C4-2B (cell line): ENCODE results near the gene KCNAB1.

ENCODE experiments used
- H3K27ac ChIP-seq: fragments of 450-650 bp; 2 replicates; pipeline ENCODE4 v1.5.1; 2017
- ZFX ChIP-seq: fragments of 450-650 bp; IDR thresholded peaks from 2 replicates; pipeline ENCODE4 v1.6.1; 2017
- TF ChIP-seq, protein P1 (sequence below): fragments of 450-650 bp; conservative IDR thresholded peaks from 2 replicates; pipeline ENCODE4 v1.5.1; 2017; ENCODE audit warnings: mild to moderate bottlenecking

Gene KCNAB1

DNA sequence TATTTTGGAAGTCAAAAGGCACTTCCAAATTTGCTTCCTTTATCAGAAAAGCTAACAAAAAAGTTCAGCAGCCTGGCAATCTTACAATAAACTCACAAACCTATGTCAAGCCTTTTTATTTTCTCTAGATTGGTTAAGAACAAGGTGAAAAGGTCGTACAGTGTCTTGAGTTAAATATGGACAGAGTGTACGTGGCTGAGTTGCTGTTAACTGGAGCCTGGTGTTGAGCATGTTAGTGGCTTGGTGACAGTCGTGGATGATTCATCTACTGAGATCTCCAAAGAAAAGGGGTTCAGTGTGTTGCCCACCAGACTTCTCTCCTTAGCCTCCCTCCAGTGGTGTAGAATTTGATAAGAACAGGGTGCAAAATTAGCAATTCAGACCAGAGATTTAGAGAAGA lies 344.8 kb downstream of the KCNAB1 start:
- H3K27ac ChIP-seq = no peak overlapping the region
- no peak for TF ChIP-seq ZFX
- TF ChIP-seq, protein P1, sequence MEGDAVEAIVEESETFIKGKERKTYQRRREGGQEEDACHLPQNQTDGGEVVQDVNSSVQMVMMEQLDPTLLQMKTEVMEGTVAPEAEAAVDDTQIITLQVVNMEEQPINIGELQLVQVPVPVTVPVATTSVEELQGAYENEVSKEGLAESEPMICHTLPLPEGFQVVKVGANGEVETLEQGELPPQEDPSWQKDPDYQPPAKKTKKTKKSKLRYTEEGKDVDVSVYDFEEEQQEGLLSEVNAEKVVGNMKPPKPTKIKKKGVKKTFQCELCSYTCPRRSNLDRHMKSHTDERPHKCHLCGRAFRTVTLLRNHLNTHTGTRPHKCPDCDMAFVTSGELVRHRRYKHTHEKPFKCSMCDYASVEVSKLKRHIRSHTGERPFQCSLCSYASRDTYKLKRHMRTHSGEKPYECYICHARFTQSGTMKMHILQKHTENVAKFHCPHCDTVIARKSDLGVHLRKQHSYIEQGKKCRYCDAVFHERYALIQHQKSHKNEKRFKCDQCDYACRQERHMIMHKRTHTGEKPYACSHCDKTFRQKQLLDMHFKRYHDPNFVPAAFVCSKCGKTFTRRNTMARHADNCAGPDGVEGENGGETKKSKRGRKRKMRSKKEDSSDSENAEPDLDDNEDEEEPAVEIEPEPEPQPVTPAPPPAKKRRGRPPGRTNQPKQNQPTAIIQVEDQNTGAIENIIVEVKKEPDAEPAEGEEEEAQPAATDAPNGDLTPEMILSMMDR = no peak

DNA sequence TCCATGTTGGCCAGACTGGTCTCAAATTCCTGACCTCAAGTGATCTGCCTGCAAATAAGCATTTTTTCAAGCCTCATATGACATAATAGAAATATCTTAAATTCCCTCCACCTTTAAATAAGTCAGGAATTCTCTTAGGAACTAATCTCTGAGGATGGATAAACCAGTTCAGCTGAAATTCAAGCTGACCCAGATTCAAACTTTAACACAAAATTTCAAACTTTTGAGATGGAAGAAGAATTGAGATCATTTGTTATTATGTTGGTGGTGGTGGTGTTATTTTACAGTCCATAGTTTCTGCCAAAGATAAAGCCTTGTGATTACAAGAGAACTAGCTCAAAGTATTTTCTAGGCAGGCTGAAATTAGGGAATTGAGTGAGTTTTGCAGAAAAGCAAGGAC lies 349.1 kb downstream of the KCNAB1 start:
- no peak for TF ChIP-seq ZFX
- TF ChIP-seq, protein P1 = no peak
- H3K27ac ChIP-seq = no peak overlapping the region

DNA sequence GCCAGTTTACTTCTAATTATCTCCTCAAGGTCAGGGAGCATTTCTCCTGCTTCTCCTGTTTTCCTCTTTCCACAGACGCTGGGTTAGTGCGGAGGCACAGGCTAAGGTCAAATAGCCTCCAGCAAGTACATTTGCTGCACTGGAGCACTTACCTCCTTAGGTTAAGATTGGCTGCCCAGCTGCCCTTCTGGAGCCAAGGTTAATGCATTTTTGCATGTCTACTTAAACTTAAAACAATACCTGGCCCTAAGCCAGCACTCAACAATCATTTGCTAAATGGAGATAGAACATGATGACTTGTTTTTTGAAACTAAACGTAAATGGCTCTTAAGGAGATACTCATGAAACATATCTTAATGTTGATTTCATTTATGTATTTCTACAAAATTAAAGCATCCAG lies 351.1 kb downstream of the KCNAB1 start:
- H3K27ac ChIP-seq = no peak overlapping the region
- TF ChIP-seq ZFX = no peak

DNA sequence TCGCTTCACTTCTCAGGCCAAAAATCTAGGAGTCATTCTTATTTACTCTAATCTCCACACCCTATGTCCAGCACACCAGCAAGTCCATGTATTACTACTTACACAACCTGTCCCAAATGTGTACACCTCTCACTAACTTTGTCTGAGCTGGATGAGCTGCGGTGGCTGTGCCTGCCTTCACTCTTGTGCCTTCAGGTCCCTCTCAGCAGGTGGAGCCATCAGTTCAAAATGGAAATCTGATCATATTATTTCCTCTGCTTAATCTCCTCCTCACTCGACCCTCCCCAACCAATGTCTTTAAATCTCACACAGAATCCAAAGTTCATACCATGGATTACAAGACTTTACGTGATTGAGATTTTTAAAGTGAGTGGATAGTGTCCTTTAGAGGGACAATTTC lies 351.8 kb downstream of the KCNAB1 start:
- no peak for TF ChIP-seq ZFX
- TF ChIP-seq, protein P1 = peak; percentile 20
- H3K27ac ChIP-seq = no peak overlapping the region

DNA sequence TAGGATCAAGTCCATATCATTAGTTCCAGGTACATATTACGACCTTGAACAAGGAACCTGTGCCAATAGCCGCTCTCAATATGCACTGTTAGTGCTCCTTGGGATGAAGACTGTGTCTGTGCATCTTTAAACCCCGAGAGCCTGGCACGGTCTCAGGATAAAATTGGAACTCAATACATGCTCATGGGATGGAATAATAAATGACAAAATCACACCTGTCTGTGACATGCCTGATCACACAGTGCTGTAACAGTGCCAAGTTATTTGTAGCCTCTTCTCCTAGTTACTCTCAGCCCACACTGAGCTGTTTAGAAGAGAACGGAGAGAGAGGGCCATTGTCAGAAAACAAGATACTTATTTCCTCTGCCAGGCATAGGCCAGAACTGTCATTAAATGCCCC lies 352.3 kb downstream of the KCNAB1 start:
- H3K27ac ChIP-seq = no peak overlapping the region
- TF ChIP-seq ZFX = no peak
- TF ChIP-seq, protein P1 = no peak

DNA sequence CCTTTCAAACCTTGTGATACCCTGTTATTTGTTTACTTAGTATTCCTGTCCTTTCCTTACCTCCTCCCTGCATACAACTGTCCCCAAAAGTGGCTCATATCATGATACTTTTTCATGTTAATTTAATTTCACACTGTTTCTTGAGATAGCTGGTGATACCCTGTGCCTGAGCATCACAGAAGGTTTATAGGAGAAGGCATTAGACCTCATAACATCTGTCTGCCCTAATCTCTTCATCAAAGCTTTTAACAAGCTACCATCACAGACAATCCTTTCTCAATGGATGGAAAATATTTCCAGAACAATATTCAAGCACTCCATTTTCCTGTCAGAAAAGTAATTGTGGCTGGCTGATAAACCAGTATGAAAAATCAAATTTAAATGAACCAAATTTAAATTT lies 353.0 kb downstream of the KCNAB1 start:
- no peak for TF ChIP-seq ZFX
- TF ChIP-seq, protein P1 = no peak
- H3K27ac ChIP-seq = no peak overlapping the region

DNA sequence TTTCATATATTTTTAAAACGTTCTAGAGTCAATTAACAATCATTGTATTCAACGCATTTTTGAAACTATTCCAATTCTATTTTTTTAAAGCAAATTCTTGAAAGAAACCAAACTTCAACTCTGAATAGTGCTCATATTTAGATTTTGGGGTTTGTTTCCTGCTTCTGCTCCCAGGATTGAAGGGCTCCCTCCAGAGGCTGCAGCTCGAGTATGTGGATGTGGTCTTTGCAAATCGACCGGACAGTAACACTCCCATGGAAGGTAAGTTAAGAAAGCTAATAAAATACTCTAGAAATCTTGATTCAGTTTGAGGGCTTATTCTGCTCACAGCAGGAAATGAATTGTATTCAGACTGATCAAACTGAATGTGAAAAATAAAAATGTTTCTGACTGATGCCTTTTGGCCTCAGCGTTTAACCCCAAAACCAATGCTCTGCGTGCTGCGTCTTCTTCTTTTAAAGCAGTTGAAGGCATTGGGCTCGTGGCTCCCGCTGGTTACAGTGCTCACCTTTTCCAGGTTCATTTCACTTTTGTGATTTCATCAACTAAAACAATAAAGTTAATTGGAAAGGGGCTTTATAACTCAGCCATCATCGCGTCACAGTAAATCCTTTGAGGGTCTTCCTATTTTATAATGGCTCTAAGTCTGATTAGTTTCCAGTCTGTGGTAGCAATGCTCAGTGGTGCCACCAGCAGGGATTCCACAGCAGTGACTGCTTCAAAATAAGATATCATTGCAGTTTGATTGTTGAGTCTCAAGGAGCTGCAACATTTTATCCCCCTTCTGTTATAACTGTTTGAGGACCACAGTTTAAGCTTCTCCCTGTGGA lies 354.4 kb downstream of the KCNAB1 start:
- TF ChIP-seq ZFX = no peak
- TF ChIP-seq, protein P1 = peak; percentile 59

DNA sequence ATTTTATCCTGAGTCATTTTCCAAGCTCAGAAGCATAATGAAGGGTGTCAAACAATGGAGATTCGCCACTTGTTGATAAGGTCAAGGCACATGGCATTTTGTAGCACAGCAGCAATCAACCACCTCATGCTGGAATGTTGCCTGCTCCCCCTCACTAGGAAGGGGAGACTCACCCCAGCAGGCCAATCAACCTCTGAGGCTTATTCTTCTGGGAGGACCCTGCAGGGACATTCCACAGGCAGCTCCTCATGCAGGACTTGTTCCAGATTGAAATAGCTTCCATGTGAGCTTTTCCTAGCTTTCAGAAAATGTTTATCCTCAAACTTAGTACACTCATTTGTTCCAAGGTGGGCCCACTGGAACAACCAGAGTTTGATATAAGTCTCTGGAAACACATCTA lies 356.9 kb downstream of the KCNAB1 start:
- H3K27ac ChIP-seq = no peak overlapping the region
- TF ChIP-seq, protein P1 = no peak
- no peak for TF ChIP-seq ZFX

More for the DNA sequence above, 354.4 kb downstream of the KCNAB1 start:
- no peak overlapping the region for H3K27ac ChIP-seq
